SKM-1 (cell line): ENCODE data around the gene DUSP14.
A peak's percentile ranks its signal among the peaks of the same experiment; 100 is the strongest.
"Not testable (repeated sequence)": the region's sequence is repeated elsewhere in the genome, so short reads cannot be mapped to it uniquely, and the experiment has no call there.

ENCODE experiments used
- DNase-seq: peaks from one replicate; lab custom pipeline; 2025; ENCODE audit not compliant: unreplicated experiment; lab: John Stamatoyannopoulos, UW

Gene DUSP14

DNA sequence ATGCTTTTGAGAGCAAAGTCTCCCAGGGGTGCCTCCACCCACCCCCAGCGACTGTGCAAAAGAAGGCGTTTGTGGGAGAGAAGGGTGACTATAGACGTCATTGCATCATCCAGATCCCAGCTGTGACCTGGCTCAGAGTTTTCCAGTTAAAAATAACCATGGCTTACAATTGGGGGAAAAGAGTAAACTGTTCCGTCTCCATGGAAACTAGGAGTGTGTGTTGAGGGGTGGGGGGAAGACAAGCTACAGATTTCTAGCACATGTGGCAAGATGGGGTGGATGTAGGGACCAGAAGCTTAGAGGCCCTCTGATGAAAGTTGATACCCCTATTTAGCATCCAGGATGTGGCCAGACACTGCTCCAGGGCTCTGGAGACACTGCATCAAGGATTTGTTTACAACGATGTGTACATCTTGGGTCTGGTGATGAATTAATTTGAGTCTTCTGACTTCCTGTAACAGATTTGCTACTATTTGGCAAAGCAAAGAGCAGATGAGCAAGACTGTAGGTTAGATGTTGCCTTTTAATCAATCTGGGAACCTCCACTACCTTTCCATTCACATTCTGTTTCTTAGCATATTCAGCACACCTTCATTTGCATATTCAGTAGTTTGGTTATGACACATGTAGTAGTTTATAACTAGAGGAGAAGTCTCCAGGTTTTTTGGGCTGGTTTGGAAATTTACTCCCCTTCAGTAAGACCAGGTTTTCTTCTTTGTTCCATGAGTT, 6.2 kb upstream of the DUSP14 start:
- DNase-seq, result no peak

DNA sequence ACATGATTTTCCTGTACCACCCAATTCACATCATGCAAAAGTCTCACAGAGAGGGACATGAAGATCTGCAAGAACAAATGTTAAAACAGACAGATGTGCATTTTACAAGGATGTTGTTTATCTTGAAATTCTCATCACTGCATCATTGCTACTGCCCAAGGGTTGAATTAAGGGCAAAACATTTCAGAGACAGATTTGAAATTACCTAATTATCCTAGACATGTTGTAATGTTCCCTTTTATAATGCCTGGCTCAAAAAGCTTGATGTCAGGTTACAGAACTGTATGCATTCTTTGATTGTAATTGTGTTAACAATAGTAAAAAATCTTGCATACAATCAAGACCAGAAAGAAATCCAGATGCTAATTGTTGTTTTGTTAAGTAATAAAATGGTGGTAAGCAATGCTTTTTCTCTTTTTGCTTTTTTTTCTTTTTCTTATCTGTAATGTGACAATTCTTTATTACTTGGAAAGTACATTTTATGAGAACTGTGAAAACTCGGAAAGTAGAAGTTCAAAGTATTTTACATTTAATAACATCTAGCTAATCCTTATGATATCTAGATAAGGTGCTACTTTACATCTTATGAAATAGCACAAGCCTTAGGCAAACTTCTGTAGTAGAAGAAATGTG, 3.6 kb upstream of the DUSP14 start:
- no peak for DNase-seq

DNA sequence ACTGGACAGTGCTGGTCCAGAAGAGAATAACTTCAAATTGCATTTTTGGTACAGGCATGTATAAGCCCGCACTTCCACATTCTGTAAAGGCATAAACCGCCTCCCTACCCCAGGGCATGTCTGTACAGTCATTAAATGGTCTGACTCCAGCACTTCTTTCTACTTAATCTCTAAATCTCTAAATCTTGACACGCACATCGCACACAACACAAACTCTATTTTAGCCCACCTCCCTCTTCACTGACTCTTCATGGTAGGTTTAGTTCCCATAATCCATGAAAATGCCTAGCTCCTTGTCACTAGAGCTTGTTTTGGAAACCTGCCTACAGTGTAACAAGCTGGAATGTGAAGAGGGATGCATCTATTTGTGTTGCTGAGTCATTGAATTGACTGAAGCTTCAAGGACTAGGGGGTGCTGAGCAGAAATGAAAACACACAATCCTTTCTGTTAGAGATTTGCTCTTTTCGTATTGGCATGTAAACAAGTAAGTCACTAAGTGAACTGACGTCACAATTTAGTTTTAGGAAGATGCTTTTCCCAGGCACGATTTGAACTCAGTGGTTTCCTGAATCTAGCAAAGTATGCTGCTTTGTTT, 1.6 kb upstream of the DUSP14 start:
- no peak for DNase-seq

DNA sequence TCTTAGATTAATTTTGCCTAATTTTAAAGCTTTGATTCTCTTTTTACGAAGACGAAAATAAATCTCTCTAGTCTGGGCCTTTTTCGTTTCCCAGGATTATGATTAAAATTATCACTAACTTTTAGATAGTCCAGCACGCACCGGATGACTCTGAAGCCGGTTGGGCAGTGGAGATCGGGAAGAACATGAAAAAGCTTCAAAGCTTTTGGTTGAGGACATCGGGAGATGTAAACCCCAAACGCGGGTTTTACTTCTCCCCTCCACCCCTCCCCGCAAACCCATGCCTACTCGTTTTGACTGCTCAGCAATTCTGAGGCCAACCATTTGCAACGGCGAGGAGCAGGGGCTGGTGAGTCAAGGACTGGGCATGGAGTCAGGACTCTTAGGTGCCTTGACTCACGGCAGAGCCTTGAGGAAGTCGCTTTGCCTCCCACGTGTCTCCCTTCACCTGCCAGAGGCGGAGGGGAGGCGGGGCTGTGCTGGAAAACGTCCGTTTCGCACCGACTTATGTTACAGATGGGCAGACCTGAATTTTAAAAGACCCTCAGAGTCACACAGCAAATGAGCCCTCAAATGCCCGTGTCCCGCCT, 989 bp upstream of the DUSP14 start:
- DNase-seq, result no peak

DNA sequence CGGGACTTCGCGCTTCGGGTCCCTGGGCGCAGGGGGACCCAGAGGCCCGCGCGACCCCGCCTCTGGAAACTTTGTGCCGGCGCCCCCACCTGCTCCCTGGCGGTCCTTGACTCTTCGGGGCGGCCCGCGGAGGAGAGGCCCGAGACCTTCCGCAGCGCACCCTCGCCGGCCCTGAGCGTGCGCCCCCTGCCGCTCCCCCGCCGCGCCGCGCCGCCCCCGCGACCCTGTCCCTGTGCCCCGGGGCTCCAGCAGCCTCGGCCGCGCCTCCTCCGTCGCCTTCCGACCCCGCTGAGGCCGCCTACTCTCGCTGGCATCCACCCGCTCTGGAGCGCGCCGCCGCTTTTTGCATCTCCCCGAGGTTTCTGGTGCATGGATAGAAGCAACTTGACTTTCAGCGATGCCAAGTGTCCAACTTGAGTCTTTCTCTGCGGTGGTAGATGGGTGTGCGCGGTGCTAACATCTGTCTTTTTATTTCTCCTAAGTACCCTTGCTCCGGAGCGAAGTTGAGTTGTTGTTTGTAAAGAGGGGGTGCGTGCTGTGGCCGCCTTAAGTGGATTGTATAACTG, 414 bp downstream of the DUSP14 start:
- DNase-seq, result no peak

DNA sequence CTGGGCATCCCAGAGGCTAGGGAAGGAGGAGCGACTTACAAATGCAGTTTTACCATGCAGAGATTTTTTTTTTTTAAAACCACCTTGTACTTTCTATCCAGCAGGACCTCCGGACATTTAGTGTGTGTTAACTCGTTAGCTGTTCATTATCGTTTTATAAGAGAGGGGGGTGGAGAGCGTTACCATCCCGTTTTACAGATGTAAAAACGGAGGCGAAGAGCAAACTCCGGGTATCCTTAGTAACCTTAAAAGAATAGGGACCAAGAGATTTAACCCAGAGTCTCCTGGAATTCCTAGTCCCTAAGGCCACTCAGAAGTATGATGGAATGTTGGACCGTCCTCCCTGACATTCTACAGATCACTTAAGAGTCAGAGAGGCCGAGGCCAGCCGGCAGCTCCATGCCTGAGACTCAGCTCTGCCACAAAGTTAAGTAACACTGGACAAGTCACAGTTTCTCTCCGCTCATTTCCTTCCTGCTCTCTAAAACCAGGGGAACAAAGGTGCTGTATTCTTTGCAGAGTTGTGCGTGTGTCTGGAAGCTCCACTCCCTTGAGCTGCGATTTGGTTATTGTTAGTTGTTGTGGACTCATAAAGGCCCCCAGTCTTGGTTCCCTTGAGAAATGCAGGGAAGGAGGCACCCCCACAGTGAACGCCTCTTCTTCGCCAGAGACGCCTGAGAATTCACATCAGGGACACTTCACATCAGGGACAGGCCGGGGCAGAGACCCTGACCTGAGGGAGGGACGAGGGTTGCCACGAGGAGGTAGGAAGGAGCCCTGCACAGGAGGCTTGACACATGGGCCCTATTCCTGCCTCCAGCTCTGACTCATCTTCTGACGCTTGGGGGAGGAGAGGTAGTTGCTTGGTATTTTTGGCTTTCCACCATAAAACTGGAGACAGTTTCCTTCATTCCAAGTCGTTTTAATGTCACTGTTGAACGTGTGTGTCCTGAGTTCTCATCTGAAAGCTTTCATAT, 1.2 kb downstream of the DUSP14 start:
- peak; percentile 51 for DNase-seq

DNA sequence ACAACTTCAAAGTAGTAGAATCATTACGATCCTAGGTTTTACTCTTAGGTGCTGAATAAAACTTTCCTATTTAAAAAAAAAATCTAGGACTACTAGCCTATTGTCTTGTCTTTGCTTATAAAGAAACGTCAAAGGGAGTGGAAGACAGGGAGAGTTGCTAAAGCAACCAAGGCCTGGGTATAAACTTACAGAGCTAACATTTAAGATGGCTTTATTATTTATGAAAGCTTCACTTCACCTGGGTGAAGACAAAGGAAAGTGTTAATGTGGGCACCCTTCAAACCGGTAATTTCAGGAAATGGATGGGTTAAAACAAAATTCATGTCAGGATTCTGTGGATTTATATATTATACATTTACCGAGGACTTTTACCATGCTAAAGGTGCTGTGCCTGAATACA, 2.5 kb downstream of the DUSP14 start:
- DNase-seq, result no peak

DNA sequence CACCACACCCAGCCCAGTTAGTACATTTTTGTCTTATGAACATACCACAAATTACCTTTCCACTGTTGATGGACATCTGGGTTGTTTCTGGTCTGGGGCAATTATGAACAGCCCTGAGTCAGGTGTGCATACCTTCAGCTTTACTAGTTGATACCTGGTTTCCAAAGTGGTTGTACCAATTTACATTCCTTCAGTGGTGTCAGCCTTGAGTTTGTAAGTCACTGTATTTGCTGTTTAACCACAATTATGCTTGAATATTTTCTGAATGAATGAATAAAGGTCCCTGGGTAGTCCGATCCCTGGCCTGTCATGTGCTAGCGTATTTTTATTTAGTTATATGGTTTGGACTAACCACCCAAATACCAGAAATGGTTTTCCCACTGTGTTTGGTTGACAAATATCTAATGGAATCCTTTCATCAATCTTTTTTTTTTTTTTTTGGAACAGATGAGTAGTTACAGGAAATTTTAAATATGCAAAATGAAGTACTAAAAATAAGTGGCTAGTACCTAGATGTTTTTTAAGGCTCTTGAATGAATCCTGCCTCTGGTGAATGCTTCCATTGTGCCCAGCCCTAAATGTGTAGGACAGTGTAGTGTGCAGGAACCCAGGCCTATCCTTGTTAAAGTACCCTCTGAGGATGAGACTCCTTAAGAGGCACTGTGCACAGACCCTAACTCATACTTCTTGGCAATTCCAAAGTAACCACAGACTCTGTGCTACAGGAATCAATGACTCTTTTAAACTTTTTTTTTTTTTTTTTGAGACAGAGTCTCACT, 3.7 kb downstream of the DUSP14 start:
- no peak for DNase-seq

DNA sequence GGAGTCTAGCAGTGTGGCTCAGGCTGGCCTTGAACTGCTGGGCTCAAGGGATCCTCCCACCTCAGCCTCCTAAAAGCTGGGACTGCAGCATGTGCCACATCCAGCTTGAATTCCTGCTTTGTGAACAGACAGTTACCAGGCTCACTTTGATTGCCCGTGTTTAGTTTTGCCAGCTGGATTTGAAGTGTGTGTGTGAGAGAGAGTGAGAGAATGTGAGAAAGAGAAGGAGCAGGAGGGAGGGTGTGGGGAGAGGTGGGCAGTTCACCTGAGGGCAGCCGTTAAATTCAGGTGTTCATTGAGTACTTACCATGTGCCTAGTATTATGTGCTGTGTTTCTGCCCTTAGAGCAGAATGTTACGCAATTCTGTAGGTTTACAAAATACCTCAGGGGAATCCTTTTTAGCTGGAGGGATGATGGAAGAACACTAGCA, 4.7 kb downstream of the DUSP14 start:
- no peak for DNase-seq

DNA sequence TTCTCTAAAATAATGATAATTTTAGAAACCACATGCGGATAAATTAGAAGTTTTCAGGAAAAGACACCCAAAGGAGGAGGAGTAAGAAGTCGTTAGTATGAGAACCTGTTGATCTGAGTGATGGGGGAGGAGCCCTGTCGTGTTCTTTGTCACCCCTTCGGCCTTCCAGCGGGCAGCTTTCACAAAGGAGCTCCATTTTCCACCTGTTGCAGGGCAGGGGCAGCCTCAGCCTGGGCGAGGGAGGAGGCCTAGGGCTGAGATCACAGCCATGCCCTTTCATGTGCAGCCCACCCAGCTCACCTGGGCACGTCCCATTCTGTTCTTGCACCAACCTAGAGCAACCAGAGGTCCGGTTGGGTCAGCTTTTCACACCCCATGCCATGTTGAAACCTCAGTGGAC, 5.3 kb downstream of the DUSP14 start:
- DNase-seq, result no peak

DNA sequence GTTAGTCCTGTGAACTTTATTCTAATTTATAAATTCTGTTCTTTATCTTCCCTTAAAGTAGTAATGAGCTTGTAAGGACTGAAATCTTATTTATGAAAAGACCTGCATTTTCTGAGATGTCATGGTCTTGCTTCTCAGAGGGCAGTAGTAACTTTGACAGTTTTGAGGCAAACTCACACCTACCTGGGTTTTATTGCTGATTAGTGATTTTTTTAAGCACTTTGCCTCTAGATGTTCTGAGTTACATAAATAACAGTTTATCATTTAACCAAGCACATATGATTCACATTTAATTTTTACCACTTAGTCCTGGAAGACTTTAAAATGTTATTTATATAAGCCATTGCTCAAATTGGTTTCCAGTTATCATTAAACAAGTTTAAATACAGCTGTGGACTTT, 10.7 kb downstream of the DUSP14 start:
- no peak for DNase-seq

DNA sequence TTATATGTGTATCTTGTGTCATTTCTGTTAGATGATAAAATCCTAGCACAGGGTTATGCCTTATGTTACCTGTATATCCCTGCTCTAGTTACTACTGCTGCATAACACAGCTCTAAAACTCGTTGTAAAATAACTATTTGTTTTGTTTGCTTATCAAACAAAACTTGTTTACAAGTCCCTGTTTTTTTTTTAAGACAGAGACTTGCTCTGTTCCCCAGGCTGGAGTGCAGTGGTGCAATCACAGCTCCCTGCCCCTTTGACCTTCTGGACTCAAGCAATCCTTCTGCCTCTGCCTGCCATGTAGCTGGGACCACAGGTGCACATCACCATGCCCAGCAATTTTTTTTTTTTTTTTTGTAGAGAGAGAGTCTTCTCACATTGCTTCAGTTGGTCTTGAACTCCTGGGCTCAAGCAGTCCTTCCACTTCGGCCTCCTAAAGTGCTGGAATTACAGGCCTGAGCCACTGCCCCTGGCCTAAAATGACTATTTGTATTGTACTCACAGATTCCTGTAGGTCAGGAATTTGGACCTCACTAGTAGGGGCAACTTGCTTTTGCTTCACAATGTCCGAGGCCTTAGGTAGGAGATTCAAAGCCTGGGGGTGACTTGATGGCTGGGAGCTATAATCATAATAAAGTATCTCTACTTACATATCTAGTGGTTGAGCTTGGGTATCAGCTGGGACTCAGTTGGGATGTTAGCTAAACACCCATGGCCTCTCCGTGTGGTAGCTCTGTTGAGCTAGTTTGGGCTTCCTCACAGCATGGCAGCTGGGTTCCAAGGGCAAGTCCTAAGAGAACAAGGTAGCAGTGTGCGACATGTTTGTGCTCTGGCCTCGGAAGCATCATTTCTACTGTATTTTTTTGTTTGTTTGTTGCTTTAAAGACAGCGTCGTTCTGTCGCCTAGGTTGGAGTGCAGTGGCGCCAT, 12.6 kb downstream of the DUSP14 start:
- DNase-seq, result no peak

DNA sequence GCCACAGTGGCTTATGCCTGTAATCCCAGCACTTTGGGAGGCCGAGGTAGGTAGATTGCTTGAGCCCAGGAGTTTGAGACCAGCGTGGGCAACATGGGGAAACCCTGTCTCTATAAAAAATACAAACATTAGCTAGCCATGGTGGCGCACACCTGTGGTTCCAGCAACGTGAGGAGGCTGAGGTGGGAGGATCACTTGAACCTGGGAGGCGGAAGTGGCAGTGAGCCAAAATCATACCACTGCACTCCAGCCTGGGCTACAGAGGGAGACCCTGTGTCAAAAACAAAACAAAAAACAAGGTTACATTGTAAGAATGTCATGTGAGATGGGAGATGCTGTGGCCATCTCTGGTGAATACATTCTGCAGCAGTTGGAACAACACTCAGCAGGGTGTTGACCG, 13.5 kb downstream of the DUSP14 start:
- no peak for DNase-seq

DNA sequence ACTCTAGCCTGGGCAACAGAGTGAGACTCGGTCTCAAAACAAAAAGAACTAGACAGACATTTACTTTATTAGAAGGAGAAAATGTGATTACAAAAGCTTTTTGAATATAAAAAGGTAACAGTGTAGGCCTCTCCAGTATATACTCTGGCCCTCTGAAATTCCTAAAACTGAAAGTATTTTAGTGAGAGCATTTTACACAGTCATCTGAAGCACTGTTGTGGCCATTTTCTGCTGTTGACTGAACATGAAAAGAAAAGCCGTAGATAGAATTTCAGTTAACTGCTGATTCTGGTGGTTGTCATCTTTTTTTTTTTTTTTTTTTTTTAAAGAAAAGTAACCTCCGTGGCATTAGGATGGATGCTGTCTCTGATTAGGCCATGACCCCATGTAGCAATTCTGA, 15.6 kb downstream of the DUSP14 start:
- no peak for DNase-seq

DNA sequence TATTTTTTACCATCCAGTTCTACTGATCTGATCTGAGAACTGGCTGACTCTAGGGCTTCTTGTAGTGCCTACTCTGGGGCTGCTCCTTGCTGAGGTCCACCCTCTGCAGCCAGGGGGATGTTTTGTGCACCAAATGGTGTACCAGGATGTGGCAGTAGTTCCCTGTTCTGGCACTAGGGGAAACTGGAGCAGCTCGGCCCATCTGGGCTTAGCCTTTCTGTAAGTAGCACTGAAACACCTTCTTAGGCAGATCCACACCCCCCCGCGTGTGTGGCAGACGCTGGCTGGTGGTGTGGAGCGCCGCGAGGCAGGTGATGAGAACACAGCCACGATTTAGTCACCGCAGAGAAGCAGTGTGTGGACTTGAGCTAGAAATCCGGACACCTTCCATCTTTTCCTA, 17.0 kb downstream of the DUSP14 start:
- DNase-seq, result peak; percentile 13

DNA sequence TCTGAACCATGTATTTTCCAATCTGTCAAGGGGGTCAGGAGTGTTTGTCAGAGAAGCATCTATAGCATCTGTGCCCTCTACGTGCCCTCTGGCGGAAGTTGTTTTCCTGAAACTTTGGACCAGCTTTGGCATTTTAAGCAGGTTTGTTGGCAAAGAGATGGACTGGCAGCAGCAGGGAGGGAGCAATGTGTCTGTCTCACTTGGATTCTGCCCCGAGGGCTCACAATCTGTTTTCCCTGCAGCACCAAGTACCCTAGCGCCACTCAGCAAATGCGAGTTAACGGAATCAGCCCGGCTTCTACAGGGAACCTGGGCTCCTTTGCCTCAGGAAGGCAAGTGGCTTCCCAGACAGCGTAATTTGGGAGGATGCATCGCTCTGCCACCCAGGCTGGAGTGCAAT, 17.4 kb downstream of the DUSP14 start:
- DNase-seq, result no peak

DNA sequence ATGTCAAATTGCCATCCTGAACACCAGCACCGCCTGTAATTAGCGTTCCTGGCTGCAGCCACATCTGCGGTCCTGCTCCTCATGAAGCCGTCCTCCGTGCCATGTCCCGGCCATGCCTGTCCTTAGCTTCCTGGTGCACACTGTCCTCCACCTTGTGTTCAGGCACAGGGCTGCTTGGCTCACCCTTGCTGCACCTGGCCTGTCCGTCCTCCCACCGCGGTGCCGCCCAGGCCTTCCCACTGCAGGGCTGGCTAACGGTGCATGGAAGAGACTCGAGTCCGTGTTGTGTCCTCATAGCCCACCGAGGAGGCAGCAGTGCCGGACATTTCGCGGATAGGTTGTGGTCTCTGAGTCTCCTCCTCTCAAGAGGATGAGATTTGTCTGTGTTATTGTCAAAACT, 20.4 kb downstream of the DUSP14 start:
- no peak for DNase-seq

DNA sequence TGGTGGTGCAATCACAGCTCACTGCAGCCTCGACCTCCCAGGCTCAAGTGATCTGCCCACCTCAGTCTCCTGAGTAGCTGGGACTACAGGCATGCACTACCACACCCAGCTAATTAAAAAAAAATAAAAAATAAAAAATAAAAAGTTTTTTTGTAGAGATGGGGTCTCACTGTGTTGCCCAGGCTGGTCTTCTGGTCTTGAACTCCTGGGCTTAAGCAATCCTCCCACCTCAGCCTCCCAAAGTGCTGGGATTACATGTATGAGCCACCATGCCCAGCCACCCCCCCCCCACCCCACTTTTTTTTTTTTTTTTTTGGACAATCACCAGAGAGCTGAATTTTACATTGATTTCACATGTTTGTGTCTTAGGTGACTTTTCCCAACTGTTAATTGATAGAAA, 22.0 kb downstream of the DUSP14 start:
- not testable (repeated sequence) for DNase-seq
